ENCODE data around the gene CDC42BPB. TPM values are rescaled to one million over a fixed set of nuclear protein-coding genes. Genes with fewer than 3 reads are reported as not detected.
A peak's percentile ranks its signal among the peaks of the same experiment; 100 is the strongest.

Gene CDC42BPB
- total RNA-seq, 1 experiment from 2014 or later, result 103 TPM

GRCh38 chr14:102951799-102952198, 105.5 kb downstream of the CDC42BPB start:
- Histone ChIP-seq H3K14ac (ENCODE audit: insufficient read depth, low read length) (no peak overlapping the region), H2AK5ac (ENCODE audit: insufficient read length, low read length) (no peak overlapping the region), H2BK120ac (ENCODE audit: low read depth, low read length, poor library complexity, severe bottlenecking) (no peak overlapping the region), H4K8ac (replicated peaks; ENCODE audit: insufficient read length, low read depth, low read length) (no peak overlapping the region), H2BK15ac (ENCODE audit: low read depth, low read length) (no peak overlapping the region), H3K79me2 (ENCODE audit: insufficient read depth, low read length) (no peaks in the 10 kb centered on the region), H3T11ph (ENCODE audit: low read length) (no peak overlapping the region), H3K9me3 (ENCODE audit: control insufficient read depth, low read depth, low read length) (no peaks in the 10 kb centered on the region), H3K23me2 (ENCODE audit: insufficient read length, low read depth, low read length, poor library complexity, severe bottlenecking) (no peaks in the 10 kb centered on the region), H4K5ac (ENCODE audit: insufficient read length, low read depth, low read length) (no peak overlapping the region), H3K18ac (ENCODE audit: insufficient read length, low read depth, low read length) (no peak overlapping the region), H3K56ac (ENCODE audit: insufficient read length, low read depth, low read length) (no peak overlapping the region), H2BK12ac (ENCODE audit: insufficient read length, low read depth, low read length) (no peak overlapping the region), H2BK20ac (ENCODE audit: low read depth, low read length, poor library complexity, severe bottlenecking) (no peak overlapping the region), H3K79me1 (ENCODE audit: insufficient read depth, low read depth, low read length, poor library complexity, severe bottlenecking) (no peaks in the 10 kb centered on the region), H4K91ac (ENCODE audit: insufficient read length, low read depth, low read length) (no peak overlapping the region), H3K4me2 (ENCODE audit: insufficient read depth, insufficient read length, low read length) (no peak overlapping the region), H3K9ac (ENCODE audit: extremely low read depth, insufficient read length, low read length) (no peak overlapping the region), H2AFZ (ENCODE audit: low read length) (no peak overlapping the region), H2BK5ac (ENCODE audit: insufficient read length, low read length) (no peak overlapping the region), H3K27ac (ENCODE audit: insufficient read length, low read depth, low read length) (no peak overlapping the region), H4K20me1 (ENCODE audit: control insufficient read depth, insufficient read depth, insufficient read length) (no peaks in the 10 kb centered on the region), H3K23ac (ENCODE audit: insufficient read length, low read depth, low read length) (no peak overlapping the region), H3K4ac (ENCODE audit: low read depth, low read length) (no peak overlapping the region), H3K27me3 (ENCODE audit: insufficient read depth, low read length) (no peaks in the 10 kb centered on the region), H3K4me1 (ENCODE audit: insufficient read depth, low read length) (no peaks in the 10 kb centered on the region)
- no CpG with 5 or more reads among the region's 8 CpGs for WGBS (ENCODE audit: extremely low coverage, insufficient read length, low lambda C conversion rate)
- Mint-ChIP-seq H3K4me1 (peaks cover 0 to 6% of the 10 kb centered on the region in 2 experiments; a peak in 1 of 4 replicates), H3K4me3 (no peak overlapping the region), H3K27me3 (ENCODE audit: low read depth) (no peaks in the 10 kb centered on the region), H3K36me3 (ENCODE audit: insufficient read depth in 1 of 3, low read depth in 3 of 3) (peaks cover 26 to 85% (median 82%) of the 10 kb centered on the region in 3 experiments), H3K27ac (peak overlapping the region in 1 of 3 experiments; percentile 39; a peak in 1 of 7 replicates), H3K9me3 (no peaks in the 10 kb centered on the region)
- DNase-seq, result no peak
- TF ChIP-seq, protein P1, sequence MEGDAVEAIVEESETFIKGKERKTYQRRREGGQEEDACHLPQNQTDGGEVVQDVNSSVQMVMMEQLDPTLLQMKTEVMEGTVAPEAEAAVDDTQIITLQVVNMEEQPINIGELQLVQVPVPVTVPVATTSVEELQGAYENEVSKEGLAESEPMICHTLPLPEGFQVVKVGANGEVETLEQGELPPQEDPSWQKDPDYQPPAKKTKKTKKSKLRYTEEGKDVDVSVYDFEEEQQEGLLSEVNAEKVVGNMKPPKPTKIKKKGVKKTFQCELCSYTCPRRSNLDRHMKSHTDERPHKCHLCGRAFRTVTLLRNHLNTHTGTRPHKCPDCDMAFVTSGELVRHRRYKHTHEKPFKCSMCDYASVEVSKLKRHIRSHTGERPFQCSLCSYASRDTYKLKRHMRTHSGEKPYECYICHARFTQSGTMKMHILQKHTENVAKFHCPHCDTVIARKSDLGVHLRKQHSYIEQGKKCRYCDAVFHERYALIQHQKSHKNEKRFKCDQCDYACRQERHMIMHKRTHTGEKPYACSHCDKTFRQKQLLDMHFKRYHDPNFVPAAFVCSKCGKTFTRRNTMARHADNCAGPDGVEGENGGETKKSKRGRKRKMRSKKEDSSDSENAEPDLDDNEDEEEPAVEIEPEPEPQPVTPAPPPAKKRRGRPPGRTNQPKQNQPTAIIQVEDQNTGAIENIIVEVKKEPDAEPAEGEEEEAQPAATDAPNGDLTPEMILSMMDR (conservative IDR thresholded peaks at IDR 0.05), result no peak

Measured in H9 (cell line).